Testis (tissue), 2 donors: ENCODE results near the gene IL16.

Source experiments
- CTCF ChIP-seq, 3 experiments: fragments of 450-650 bp in 2 of 3; fragments of 200-600 bp in 1 of 3; sonication (generic) in 1 of 3; IDR thresholded peaks; one replicate each; pipeline ENCODE4 v1.5.1; 2016 to 2019; ENCODE audit warnings: antibody characterized with exemption in 3 of 3, mild to moderate bottlenecking in 2 of 3, moderate library complexity in 1 of 3
- POLR2A ChIP-seq: fragments of 450-650 bp; IDR thresholded peaks from one replicate; pipeline ENCODE4 v1.6.1; 2017; ENCODE audit warnings: antibody characterized with exemption, mild to moderate bottlenecking, moderate library complexity

GRCh38 chr15:81168644-81169043, 28.0 kb upstream of the IL16 start:
- TF ChIP-seq CTCF (IDR thresholded peaks at IDR 0.05) (no peak), POLR2A (no peak)
